ENCODE results near the gene PANK3.
"Not testable (repeated sequence)": the region's sequence is repeated elsewhere in the genome, so short reads cannot be mapped to it uniquely, and the experiment has no call there.

Gene PANK3

DNA sequence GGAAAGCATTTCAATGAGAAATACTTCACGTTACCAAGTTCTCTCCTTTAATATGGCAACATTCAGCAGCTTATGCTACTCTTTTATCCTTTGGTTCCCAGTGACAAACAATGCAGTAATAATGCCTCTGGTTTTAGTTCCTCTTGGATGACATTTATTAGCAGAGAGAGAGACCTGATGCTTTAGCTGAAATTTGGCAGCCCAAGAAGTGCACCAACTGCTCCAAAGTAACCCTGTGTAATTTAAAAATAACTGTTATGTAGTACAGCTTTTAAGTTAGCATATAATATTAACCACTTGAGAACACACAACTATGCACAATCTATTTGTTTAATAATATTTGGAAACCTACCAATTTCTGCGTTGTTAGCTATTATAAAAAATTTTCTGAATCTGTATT, 21.8 kb downstream of the PANK3 start:
- peaks cover 48 to 51% of the 10 kb centered on the region in 2 donors for H3K36me3 ChIP-seq (ENCODE audit: control insufficient read depth in 2 of 2, insufficient read depth in 2 of 2, low read length in 2 of 2)
- H3K9ac ChIP-seq (ENCODE audit: low read depth in 1 of 2, low read length in 2 of 2) = no peak overlapping the region
- no peaks in the 10 kb centered on the region for H3K9me3 ChIP-seq (ENCODE audit: control insufficient read depth in 2 of 2, low read length in 2 of 2)
- no peak overlapping the region for H3K4me3 ChIP-seq (ENCODE audit: low read length in 2 of 2)
- no peaks in the 10 kb centered on the region for H3K4me1 ChIP-seq (ENCODE audit: control insufficient read depth in 2 of 2, insufficient read depth in 2 of 2, low read length in 2 of 2)
- H3K27me3 ChIP-seq (ENCODE audit: control insufficient read depth in 2 of 2, insufficient read depth in 2 of 2, low read length in 2 of 2) = no peaks in the 10 kb centered on the region
- H3K27ac ChIP-seq (ENCODE audit: low read depth in 2 of 2, low read length in 2 of 2) = no peak overlapping the region

DNA sequence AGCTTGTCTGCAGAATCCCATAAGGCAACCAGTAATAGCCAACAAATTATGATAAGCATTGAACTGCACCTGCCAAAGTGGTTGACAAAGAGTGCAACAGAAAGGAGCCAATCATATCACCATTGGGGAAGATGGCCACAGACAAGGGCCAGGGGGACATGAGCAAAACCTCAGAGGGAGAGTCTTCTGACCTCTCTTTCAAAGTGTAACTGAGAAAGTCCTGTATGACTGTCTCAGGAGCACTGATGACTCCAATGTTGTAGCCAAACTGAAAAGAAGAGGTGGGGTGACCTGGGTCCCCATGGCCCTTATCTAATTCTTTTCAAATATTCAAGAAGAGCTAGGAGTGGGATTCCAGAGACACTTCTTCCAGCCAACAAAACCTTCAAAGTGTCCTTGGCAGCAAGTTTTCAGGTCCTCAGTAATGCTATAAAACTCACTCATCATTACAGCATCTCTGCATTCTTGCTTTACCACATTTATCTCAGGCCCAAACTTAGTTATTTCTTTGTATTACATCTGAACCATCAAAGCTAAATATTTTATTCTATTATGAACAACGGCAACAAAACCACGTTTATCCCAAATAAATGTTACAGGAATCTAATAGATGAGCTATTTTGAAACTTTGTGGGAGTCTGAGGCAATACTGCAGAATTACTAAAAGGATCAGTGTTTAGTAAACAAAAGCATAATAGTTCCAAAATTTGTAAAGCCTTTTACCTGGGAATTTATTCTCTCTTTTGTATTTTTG, 25.6 kb downstream of the PANK3 start:
- peaks cover 30 to 42% of the 10 kb centered on the region in 2 donors for H3K36me3 ChIP-seq (ENCODE audit: control insufficient read depth in 2 of 2, insufficient read depth in 2 of 2, low read length in 2 of 2)
- H3K9me3 ChIP-seq (ENCODE audit: control insufficient read depth in 2 of 2, low read length in 2 of 2) = no peaks in the 10 kb centered on the region
- H3K9ac ChIP-seq (ENCODE audit: low read depth in 1 of 2, low read length in 2 of 2) = no peak overlapping the region
- no peaks in the 10 kb centered on the region for H3K4me1 ChIP-seq (ENCODE audit: control insufficient read depth in 2 of 2, insufficient read depth in 2 of 2, low read length in 2 of 2)
- no peak overlapping the region for H3K4me3 ChIP-seq (ENCODE audit: low read length in 2 of 2)
- H3K27ac ChIP-seq (ENCODE audit: low read depth in 2 of 2, low read length in 2 of 2) = no peak overlapping the region
- H3K27me3 ChIP-seq (ENCODE audit: control insufficient read depth in 2 of 2, insufficient read depth in 2 of 2, low read length in 2 of 2) = no peaks in the 10 kb centered on the region

DNA sequence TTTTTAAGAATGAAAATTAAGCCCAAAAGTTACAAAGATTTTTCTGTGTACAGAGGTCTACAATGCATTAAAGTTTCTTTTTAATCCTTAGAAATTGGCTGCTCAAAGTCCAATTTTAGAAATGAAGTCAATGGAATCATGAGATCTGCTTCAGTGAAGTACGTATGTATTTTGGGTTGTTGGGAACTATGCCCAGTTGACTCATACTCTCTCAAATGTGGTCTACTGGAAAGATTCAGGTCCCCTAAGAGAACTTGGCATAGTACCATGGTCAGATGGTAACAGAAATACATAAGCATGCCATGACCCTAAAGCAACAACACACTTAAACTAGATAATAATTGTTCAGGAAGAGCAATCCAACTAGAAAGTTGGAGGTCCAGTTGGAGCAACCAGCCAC, 27.0 kb downstream of the PANK3 start:
- Histone ChIP-seq H3K27ac (ENCODE audit: low read depth in 2 of 2, low read length in 2 of 2) (no peak overlapping the region), H3K4me1 (ENCODE audit: control insufficient read depth in 2 of 2, insufficient read depth in 2 of 2, low read length in 2 of 2) (no peaks in the 10 kb centered on the region), H3K4me3 (ENCODE audit: low read length in 2 of 2) (no peak overlapping the region), H3K27me3 (ENCODE audit: control insufficient read depth in 2 of 2, insufficient read depth in 2 of 2, low read length in 2 of 2) (no peaks in the 10 kb centered on the region), H3K9me3 (ENCODE audit: control insufficient read depth in 2 of 2, low read length in 2 of 2) (no peaks in the 10 kb centered on the region), H3K36me3 (ENCODE audit: control insufficient read depth in 2 of 2, insufficient read depth in 2 of 2, low read length in 2 of 2) (peaks cover 33 to 35% of the 10 kb centered on the region in 2 donors), H3K9ac (ENCODE audit: low read depth in 1 of 2, low read length in 2 of 2) (no peak overlapping the region)

DNA sequence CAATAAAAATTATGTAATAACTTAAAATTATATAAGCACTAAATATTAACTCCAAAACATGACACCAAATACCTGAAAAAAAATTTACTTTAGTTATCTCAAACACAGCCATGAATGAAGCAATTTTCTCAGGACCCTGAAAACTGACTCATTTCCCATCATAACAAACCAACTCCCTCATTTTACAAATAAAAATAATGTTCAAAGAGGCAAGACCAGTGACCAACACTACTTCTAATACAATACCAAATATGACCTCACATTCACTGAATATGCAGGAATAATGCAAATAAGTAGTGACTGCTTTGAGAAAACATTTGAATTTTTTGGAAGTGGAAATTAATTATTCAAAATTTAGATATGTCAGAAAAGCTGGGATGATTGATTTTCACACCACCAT, 28.5 kb downstream of the PANK3 start:
- no peaks in the 10 kb centered on the region for H3K9me3 ChIP-seq (ENCODE audit: control insufficient read depth in 2 of 2, low read length in 2 of 2)
- H3K36me3 ChIP-seq (ENCODE audit: control insufficient read depth in 2 of 2, insufficient read depth in 2 of 2, low read length in 2 of 2) = peaks cover 20 to 26% of the 10 kb centered on the region in 2 donors
- no peaks in the 10 kb centered on the region for H3K4me1 ChIP-seq (ENCODE audit: control insufficient read depth in 2 of 2, insufficient read depth in 2 of 2, low read length in 2 of 2)
- no peaks in the 10 kb centered on the region for H3K27me3 ChIP-seq (ENCODE audit: control insufficient read depth in 2 of 2, insufficient read depth in 2 of 2, low read length in 2 of 2)
- H3K9ac ChIP-seq (ENCODE audit: low read depth in 1 of 2, low read length in 2 of 2) = no peak overlapping the region
- H3K4me3 ChIP-seq (ENCODE audit: low read length in 2 of 2) = no peak overlapping the region
- no peak overlapping the region for H3K27ac ChIP-seq (ENCODE audit: low read depth in 2 of 2, low read length in 2 of 2)

DNA sequence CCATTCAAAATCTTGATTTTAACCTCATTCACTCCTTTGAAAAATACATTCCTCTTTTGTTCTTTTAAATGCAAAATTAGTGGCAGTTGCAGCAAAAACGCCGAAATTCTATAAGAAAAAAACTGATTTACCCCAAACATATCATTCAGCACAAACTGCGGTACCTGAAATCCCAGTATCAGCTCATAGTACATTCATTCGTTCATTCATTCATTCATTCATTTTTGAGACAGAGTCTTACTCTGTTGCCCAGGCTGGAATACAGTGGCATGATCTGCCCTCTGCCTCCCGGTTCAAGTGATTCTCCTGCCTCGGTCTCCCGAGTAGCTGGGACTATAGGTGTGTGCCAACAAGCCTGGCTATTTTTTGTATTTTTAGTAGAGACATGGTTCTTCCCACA, 29.6 kb downstream of the PANK3 start:
- no peaks in the 10 kb centered on the region for H3K27me3 ChIP-seq (ENCODE audit: control insufficient read depth in 2 of 2, insufficient read depth in 2 of 2, low read length in 2 of 2)
- H3K9me3 ChIP-seq (ENCODE audit: control insufficient read depth in 2 of 2, low read length in 2 of 2) = no peaks in the 10 kb centered on the region
- H3K9ac ChIP-seq (ENCODE audit: low read depth in 1 of 2, low read length in 2 of 2) = no peak overlapping the region
- H3K4me3 ChIP-seq (ENCODE audit: low read length in 2 of 2) = no peak overlapping the region
- H3K27ac ChIP-seq (ENCODE audit: low read depth in 2 of 2, low read length in 2 of 2) = no peak overlapping the region
- peaks cover 19 to 23% of the 10 kb centered on the region in 2 donors for H3K36me3 ChIP-seq (ENCODE audit: control insufficient read depth in 2 of 2, insufficient read depth in 2 of 2, low read length in 2 of 2)
- no peaks in the 10 kb centered on the region for H3K4me1 ChIP-seq (ENCODE audit: control insufficient read depth in 2 of 2, insufficient read depth in 2 of 2, low read length in 2 of 2)

GRCh38 chr5:168537176-168537575, 42.0 kb downstream of the PANK3 start:
- no peak overlapping the region for H3K27ac ChIP-seq (ENCODE audit: low read depth in 2 of 2, low read length in 2 of 2)
- no peak overlapping the region for H3K9ac ChIP-seq (ENCODE audit: low read depth in 1 of 2, low read length in 2 of 2)
- H3K4me3 ChIP-seq (ENCODE audit: low read length in 2 of 2) = no peak overlapping the region
- H3K36me3 ChIP-seq (ENCODE audit: control insufficient read depth in 2 of 2, insufficient read depth in 2 of 2, low read length in 2 of 2) = no peaks in the 10 kb centered on the region
- no peaks in the 10 kb centered on the region for H3K4me1 ChIP-seq (ENCODE audit: control insufficient read depth in 2 of 2, insufficient read depth in 2 of 2, low read length in 2 of 2)
- peaks cover 0 to 2% of the 10 kb centered on the region in 2 donors for H3K27me3 ChIP-seq (ENCODE audit: control insufficient read depth in 2 of 2, insufficient read depth in 2 of 2, low read length in 2 of 2)
- H3K9me3 ChIP-seq (ENCODE audit: control insufficient read depth in 2 of 2, low read length in 2 of 2) = no peaks in the 10 kb centered on the region

DNA sequence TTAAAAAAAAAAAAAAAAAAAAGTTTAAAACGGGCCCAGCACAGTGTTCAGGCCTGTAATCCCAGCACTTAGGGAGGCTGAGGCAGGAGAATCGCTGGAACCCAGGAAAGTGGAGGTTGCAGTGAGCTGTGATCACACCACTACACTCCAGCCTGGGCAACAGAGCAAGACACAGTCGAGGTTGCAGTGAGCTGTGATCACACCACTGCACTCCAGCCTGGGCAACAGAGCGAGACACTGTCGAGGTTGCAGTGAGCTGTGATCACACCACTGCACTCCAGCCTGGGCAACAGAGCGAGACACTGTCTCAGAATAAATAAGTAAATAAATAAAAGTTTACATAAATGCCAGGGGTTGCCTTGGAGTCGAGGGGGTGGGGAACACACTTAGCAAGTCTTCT, 44.8 kb downstream of the PANK3 start:
- not testable (repeated sequence) for H3K9ac ChIP-seq (ENCODE audit: low read depth in 1 of 2, low read length in 2 of 2); H3K4me1 ChIP-seq (ENCODE audit: control insufficient read depth in 2 of 2, insufficient read depth in 2 of 2, low read length in 2 of 2)
- H3K27me3 ChIP-seq (ENCODE audit: control insufficient read depth in 2 of 2, insufficient read depth in 2 of 2, low read length in 2 of 2) = peaks cover 12 to 18% of the 10 kb centered on the region in 2 donors

DNA sequence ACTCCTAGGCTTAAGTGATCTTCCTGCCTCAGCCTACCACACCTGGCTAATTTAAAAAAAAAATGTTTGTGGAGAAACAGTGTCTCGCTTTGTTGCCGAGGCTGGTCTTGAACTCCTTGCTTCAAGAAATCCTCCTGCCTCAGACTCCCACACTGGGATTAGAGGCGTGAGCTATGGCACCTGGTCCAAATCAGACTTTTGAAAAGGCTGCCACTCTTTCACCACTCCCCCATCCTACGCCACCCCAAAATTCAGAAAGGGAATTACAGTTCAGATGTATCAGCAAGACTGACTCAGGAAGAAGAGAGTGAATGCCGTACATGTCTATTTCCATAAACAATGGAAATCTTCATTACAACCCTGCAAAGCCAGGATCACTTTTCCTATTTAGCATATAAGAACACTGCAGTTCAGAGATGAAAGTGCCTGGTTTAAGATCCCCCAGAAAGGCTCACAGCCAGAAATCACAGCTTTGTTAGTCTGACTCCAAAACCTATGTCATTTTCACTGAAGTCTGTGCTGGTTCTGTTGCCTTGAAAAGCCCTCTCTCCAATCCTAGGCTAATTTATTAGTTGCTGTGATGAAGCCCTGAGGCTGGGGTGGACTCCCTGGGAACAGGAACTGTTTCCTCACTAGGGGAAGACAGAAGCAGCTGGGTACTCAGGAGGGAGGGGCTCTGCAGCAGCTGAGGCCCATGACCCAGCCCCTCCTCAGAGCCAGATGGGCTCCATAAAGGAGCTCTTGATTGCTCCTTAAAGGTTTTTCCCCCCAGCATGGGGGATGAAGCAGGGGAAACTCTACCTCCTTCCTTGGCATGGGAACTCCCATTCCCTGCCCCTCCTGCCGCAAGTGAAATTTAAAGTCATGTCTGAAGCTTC, 46.9 kb downstream of the PANK3 start:
- H3K4me3 ChIP-seq (ENCODE audit: low read length in 2 of 2) = no peak overlapping the region
- peaks cover 18 to 21% of the 10 kb centered on the region in 2 donors for H3K27me3 ChIP-seq (ENCODE audit: control insufficient read depth in 2 of 2, insufficient read depth in 2 of 2, low read length in 2 of 2)
- H3K9ac ChIP-seq (ENCODE audit: low read depth in 1 of 2, low read length in 2 of 2) = no peak overlapping the region
- H3K9me3 ChIP-seq (ENCODE audit: control insufficient read depth in 2 of 2, low read length in 2 of 2) = no peaks in the 10 kb centered on the region
- no peaks in the 10 kb centered on the region for H3K4me1 ChIP-seq (ENCODE audit: control insufficient read depth in 2 of 2, insufficient read depth in 2 of 2, low read length in 2 of 2)
- H3K27ac ChIP-seq (ENCODE audit: low read depth in 2 of 2, low read length in 2 of 2) = no peak overlapping the region
- no peaks in the 10 kb centered on the region for H3K36me3 ChIP-seq (ENCODE audit: control insufficient read depth in 2 of 2, insufficient read depth in 2 of 2, low read length in 2 of 2)

More for the DNA sequence above, 44.8 kb downstream of the PANK3 start:
- H3K27ac ChIP-seq (ENCODE audit: low read depth in 2 of 2, low read length in 2 of 2); H3K4me3 ChIP-seq (ENCODE audit: low read length in 2 of 2); H3K36me3 ChIP-seq (ENCODE audit: control insufficient read depth in 2 of 2, insufficient read depth in 2 of 2, low read length in 2 of 2); H3K9me3 ChIP-seq (ENCODE audit: control insufficient read depth in 2 of 2, low read length in 2 of 2): not testable (repeated sequence)

GRCh38 chr5:168531191-168531590, 48.0 kb downstream of the PANK3 start:
- no peak overlapping the region for H3K9ac ChIP-seq (ENCODE audit: low read depth in 1 of 2, low read length in 2 of 2)
- no peaks in the 10 kb centered on the region for H3K36me3 ChIP-seq (ENCODE audit: control insufficient read depth in 2 of 2, insufficient read depth in 2 of 2, low read length in 2 of 2)
- no peak overlapping the region for H3K27ac ChIP-seq (ENCODE audit: low read depth in 2 of 2, low read length in 2 of 2)
- H3K9me3 ChIP-seq (ENCODE audit: control insufficient read depth in 2 of 2, low read length in 2 of 2) = no peaks in the 10 kb centered on the region
- H3K27me3 ChIP-seq (ENCODE audit: control insufficient read depth in 2 of 2, insufficient read depth in 2 of 2, low read length in 2 of 2) = peaks cover 18 to 21% of the 10 kb centered on the region in 2 donors
- no peaks in the 10 kb centered on the region for H3K4me1 ChIP-seq (ENCODE audit: control insufficient read depth in 2 of 2, insufficient read depth in 2 of 2, low read length in 2 of 2)
- H3K4me3 ChIP-seq (ENCODE audit: low read length in 2 of 2) = no peak overlapping the region

DNA sequence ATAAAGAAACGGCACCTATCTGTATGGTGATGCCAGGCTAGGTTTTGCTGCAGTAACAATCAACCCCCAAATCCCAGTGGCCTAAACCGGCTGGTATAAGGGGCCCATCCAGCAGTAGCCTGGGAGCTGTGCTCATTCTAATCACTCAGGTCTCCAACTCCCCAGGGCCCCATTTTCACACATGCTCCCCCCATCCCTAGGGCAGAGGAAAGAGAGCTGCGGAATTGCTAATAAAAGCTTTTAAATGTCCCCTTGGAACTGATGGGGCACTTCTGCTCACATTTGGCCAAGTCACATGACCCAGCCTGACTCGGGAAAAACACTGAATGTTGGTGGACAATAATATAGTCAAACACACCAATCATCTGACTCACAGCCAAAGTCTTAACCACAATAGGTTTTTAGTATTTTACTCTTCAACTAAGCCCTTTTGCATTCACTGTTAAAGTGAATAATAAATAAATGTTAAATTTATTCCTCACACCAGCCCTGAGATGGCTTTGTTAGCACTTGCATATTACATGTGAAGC, 48.5 kb downstream of the PANK3 start:
- no peaks in the 10 kb centered on the region for H3K36me3 ChIP-seq (ENCODE audit: control insufficient read depth in 2 of 2, insufficient read depth in 2 of 2, low read length in 2 of 2)
- no peaks in the 10 kb centered on the region for H3K4me1 ChIP-seq (ENCODE audit: control insufficient read depth in 2 of 2, insufficient read depth in 2 of 2, low read length in 2 of 2)
- H3K9ac ChIP-seq (ENCODE audit: low read depth in 1 of 2, low read length in 2 of 2) = no peak overlapping the region
- H3K27ac ChIP-seq (ENCODE audit: low read depth in 2 of 2, low read length in 2 of 2) = no peak overlapping the region
- peaks cover 18 to 21% of the 10 kb centered on the region in 2 donors for H3K27me3 ChIP-seq (ENCODE audit: control insufficient read depth in 2 of 2, insufficient read depth in 2 of 2, low read length in 2 of 2)
- no peaks in the 10 kb centered on the region for H3K9me3 ChIP-seq (ENCODE audit: control insufficient read depth in 2 of 2, low read length in 2 of 2)
- H3K4me3 ChIP-seq (ENCODE audit: low read length in 2 of 2) = no peak overlapping the region
